HG02588 (cell line): Measurements from ENCODE around the gene FBN1.

Source experiments
- ATAC-seq: cut with Tn5 transposase; IDR thresholded peaks from one replicate; pipeline ENCODE4 v1.9.1; 2021; ENCODE audit warnings: mild to moderate bottlenecking, moderate library complexity; ENCODE audit not compliant: unreplicated experiment

Gene FBN1

DNA sequence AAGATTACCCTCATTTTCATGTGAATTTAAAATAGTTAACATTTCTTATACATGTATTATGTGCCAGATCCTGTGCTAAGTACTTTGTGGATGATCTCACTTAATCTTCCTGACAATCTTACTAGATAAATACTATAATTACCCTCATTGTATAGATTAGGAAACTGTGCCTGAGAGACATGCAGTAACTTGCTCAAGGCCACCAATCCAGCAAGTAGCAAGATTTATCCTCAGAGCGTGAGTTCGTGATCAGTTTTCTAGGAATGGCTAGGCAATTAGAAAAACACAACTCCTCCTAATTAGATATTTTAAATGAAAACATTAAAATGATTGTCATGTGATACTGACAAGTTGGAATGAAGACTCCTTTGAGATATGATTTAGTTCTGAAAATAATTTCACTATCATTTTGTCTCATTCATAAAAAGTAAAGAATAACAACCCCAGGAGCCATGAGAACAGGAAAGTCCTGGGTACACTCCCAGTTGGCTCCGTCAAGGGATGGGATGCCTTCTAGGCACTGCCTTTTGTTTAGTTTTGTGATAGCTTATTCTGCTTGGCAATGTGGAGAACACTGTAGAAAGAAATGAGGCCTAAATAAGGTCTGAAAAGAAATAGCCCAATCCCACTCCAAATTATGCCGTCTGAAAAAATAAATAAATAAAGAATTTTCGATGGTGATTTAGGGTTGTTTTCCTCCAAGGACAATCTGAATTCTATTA lies 61.3 kb downstream of the FBN1 start:
- ATAC-seq = no peak

DNA sequence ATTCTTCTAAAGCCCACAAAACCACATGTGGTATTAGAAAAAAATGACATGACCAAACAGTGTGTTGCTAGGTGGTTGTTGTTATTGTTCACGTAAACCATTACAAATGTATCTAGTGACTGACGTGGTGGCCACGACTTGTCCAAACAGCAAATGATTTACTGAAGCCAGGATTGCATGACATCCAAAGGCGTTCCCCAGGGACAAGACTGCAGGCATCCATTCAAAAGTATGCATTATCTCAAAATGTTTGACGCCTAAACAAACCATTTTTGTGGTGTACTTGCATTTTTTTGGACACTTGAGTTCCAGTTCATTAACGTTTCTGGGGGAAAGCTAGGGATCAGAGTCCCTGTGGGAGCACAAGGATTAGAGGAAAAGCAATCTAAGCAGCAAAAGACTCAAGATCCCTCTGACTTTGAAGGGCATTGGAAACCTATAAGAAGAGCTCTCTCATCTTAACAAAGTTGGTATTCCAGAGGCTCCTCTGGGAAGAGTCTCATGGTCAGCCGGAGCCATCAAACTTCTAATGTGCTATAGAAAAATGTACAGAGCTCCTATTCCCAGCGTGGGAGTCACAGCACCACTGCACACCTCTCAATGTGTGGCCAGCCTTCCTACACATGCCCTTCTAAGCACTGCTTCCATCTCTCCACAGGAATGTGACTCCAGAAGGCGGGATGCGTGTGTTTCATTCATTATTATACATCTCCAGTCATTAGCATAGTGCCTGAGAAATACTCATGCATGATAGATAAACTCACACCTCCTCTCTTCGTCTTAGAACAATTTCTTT lies 62.9 kb downstream of the FBN1 start:
- no peak for ATAC-seq

DNA sequence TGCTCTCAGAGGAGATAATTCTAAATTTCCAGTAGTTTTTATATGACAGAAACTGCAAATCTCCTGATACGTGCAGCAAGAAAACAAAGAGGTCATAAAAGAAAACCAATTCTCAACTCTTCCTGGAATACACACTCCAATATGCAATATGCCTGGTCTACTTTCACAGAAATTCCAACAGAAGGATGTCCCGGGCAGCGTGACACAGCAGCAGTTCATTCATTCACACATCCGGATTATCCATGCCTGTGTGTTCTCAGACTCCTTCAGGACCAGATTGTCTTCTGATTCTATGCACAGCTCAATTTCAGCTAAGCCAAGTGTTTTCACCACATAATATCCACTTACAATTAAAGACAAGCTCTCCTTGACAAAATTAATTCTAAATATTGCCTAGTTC lies 64.3 kb downstream of the FBN1 start:
- ATAC-seq = no peak

DNA sequence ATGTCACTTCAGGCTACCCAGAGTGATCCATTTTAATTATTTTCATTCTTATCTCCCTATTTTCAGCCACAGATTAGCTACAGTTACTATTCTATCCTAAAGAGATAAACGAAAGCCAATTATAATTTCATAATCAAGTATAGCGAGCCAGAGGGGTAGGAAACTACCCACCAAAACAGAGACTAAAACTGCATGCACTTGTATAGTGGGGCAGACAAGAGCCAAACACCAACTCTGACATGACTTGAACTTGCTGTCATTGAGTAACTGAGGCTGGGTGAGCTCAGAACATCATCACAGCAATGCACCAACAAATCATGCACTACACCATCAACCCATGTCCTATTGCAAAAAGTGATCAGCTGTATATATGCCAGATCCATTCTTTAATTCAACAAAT lies 64.8 kb downstream of the FBN1 start:
- ATAC-seq = no peak

DNA sequence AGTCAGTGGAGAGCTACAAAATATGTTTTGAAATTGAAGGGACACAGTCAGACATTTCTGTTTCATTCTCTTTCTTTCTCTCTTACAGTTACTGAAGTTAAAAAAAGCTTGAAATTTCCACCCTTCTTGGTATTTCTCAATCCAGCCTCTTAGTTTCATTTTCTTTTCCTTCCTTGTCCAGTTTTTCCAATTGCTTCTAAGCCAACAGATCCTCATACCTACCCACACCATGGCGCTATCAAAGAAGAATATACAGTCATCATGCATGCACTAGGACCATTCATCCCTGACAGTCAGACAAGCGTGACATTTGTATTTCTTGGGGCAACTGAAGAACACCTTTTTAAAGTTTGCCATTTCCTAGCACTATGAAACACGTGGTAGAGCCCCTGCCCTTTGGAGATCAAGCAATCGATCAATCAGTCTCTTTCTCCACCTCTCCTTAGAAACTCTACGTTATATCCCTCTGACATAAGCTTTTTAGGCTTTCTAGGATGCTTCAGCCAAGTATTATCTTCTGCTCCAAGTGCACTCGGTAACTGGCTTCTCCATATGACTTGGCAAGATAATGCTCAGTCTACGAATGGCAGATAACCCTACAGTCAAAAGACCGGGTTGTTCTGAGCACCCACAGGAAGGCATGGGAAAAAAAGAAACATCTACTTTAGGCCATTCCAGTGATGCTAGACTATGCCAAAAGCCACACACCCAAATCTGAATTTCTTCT lies 65.4 kb downstream of the FBN1 start:
- ATAC-seq = no peak

DNA sequence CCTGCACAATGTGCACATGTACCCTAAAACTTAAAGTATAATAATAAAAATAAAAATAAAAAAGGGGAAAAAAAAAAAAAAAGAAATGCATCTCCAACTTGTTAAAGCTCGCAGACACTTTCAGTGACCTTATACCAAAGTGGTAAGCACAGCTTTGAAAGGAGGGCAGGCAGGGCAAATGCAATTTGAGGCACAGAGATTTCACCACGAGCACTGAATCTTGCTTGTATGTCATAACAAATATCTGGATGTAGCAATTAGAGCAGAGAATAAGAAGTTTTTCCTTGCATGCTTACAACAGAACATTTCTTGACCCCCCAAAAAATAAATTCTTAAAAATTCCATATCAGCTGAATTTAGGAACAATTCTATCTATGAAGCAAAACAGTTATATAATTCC lies 66.5 kb downstream of the FBN1 start:
- ATAC-seq = no peak

DNA sequence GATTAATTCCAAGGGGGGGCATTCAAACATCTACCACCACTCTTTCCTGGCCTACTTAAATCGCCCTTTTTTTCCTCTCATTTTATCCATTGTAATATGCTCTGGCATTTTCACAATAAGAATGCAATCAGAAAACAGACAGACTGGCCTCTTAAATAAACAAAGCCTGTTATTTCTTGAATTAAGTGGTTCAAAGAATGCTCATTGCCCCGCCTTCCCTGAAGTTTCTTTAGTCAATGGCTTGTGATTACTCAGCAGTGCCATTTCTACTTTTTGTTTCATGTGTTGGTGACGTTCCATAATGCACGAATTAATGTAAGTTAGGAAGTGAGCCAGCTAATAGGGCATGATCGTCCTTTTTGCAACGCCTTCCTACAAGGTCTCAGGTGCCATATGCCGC lies 68.0 kb downstream of the FBN1 start:
- ATAC-seq = no peak

DNA sequence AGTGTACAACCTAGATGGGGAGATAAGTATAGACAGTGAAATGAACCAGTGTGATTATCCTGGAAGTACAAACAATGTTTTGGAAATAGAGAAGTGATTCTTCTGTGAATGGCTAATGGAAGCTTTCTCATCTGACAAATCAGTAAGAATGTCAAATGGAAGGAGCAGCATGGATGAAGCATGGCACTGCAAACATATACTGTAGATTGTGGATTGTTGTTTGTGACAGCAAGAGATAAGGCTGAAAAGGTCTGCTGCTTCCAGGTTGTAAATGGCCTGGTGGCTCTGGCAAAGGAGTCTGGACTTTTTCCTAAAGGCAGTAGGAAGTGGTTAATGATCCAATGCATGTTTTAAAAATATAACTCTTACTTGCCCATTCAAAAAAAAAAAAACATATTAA lies 71.3 kb downstream of the FBN1 start:
- no peak for ATAC-seq

DNA sequence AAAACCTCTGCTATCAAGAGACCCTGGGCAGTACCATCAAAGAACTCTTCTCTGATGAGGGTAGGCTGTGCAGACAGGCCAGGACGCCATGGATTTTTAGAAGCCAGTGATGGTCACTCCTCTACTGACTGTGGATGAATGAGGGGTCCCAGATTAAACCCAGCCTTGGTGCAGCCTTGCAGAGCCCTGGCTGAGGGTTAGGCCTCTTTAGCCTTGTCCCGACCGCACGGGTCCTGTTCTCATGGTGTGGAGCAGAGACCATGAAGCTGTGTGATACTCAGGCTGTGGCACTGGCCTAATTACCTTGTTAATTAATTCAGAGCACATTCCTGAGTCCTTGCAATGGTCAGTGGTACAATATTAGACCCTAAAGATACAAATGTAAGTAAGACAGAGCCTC lies 71.7 kb downstream of the FBN1 start:
- no peak for ATAC-seq

DNA sequence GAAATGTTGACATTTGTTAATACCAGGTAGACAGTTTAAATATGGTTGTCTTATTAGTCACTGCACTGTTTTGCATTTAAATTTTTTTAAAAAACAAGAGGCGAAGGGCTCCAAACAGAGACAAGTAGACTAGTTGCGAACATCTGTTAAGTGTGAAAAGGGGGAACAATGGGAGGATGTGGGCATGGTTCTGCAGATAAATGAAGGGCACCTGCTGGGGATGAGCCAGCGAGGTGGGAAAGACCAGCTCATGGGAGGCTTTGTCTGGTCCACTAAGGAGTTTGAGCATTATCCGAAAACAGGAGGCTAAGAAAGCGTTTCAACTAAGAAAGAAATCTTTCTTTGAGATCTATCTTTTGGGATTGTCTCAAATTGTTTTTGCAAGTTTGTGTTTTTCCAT lies 72.7 kb downstream of the FBN1 start:
- no peak for ATAC-seq

DNA sequence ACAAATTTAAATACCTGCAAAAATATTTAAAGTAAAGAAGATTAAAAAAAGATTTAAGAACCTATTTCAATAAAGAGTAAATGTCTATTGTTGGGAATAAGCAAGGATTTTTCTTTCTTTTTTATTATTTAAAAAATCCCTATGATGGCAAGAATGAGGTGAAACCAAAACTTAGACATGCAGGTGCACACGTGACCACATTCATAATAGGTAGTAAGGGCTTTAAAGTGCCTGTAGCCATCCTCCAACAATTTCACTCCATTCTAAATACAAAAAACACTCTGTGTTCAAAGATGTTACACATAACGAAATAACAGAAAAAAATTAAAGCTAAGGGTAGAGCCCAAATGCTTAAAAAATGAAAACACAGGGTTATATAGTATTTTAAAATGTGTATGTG lies 74.0 kb downstream of the FBN1 start:
- no peak for ATAC-seq

DNA sequence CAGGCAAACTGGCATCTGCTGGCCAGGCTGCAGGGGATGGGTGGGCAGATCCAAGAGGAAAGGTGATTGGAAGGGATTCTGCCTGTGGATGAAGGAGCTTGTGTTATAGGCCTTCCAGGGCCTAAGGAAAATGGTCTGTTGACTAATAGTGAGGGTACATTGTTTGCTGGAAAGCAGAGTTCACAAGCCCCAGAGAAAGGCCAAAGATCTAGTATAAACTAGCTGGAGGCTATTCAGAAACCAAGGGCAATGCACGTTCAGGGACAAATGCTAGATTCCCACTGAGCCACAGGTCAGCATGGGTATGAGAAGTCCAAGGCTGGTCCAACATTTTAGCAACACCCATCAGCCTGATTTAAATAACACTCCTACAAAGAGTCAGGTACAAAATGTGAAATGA lies 74.7 kb downstream of the FBN1 start:
- ATAC-seq = no peak

DNA sequence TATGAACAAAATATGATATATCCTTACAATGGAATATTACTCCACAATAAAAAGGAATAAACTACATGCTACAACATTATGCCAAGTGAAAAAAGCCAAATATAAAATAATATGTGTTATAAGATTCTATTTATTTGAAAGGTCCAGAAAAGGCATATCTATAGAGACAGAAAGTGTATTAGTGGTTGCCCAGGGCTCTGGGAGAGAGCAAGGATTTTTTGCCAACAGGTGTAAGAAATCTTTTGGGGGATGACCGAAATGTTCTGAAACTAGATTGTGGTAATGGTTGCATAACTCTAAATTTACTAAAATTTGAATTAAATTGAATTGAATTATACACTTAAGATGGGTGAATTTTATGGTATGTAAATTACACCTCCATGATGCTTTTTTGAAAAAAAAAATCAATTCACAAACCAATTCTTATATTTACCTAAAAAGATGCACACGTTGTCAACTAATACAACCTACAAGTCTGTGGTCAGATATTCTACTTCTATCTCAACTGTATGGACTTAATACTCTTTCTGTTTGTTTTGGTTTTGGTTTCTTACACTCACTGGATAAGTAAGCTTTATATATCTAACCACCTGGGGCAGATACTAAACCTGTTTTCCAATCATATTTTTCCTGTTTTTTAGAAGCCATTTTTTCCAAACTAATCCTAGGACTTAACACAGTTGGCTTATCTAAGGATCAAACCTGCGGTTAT lies 75.8 kb downstream of the FBN1 start:
- ATAC-seq = no peak

DNA sequence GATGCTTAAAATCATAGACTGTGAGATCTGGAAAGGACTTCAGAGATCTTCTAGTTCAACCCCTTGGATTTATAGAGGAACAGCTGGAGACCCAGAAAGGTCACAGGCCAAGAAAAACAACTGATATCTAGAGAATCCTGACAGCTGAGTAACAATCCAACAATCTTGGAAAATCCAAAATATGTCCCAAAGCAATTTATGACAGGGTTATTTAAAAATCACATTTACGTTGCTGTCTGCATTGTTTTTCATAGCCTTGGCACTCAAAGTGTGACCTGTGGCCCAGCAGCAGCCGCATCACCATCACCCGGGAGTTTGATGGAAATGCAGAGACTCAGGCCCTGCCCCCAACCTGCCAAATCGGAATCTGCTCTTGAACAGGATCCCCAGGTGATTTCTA lies 78.8 kb downstream of the FBN1 start:
- no peak for ATAC-seq

DNA sequence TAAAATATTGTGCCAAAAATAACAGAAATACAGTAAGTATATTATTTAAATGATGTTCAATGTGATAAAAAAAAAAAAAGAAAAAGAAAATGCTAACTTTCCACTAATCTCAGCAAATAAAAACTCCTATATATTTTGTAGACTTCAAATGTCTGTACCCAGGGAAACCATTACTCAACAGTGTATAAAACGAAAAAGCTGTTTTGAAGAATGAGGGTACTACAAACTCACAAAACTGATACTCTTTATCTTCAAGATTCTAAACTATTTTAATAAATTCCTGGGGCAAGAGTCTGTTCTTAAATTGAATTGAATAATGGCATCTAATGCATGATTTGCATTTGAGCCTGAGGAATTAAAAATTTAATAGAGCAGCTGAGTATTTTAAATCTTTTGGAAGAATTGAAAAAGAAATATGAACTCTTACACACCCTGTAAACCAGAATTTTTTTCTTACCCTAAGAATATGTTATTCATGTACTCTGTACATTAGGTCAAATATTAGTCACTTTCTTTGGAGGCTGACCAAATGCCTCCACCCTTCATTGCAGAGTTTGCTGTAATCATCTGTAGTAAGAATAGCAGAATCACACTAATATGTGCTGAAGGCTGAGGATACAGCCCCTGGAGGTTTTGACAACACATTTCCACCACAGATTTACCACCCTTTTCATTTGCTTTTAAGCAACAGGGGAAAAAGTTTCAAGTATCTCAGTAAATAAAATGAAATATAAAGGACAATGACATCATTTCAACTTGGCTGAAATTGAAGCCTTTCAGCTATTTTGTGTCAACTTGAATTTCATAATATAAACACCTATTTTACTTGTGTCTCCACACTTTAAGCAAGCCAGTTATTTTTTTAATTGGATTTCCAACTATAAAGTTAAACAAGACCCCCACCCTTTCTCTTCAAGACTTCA lies 79.7 kb downstream of the FBN1 start:
- ATAC-seq = no peak

DNA sequence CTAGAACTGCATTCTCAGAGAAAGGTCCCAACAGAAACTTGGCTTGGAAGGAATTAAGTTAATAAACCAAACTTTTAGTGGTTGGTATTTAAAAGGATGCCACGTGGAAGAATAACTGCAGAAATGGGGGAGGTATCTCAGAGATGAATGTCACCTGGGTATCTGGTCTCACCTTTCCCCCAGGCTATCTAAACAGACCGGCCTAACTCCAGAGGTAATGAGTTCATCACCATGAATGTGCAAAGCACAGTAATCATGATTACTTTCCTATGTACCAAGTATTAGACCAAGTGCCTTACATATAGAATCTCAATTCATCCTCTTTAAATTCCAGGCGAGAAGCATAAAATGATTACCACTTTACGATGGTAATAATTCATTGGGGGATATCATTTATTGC lies 80.8 kb downstream of the FBN1 start:
- no peak for ATAC-seq

DNA sequence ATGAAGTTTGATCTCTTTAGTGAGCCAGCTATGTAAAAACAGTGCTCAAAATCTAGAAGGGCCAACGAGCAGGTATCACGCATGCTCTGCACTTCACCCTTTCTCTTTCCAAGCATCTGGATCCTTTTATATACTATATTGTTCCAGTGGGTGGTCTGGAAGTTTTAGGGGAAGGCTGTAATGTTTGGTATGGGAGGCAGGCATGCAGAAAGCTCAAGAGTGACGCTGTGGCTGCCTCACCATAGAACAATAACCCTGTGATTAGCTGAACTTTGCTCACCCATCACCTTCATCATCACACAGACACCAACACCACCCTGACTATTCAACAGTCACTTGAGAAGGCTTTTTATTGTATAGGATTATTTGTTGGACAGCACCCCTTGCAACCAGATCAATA lies 81.6 kb downstream of the FBN1 start:
- no peak for ATAC-seq

DNA sequence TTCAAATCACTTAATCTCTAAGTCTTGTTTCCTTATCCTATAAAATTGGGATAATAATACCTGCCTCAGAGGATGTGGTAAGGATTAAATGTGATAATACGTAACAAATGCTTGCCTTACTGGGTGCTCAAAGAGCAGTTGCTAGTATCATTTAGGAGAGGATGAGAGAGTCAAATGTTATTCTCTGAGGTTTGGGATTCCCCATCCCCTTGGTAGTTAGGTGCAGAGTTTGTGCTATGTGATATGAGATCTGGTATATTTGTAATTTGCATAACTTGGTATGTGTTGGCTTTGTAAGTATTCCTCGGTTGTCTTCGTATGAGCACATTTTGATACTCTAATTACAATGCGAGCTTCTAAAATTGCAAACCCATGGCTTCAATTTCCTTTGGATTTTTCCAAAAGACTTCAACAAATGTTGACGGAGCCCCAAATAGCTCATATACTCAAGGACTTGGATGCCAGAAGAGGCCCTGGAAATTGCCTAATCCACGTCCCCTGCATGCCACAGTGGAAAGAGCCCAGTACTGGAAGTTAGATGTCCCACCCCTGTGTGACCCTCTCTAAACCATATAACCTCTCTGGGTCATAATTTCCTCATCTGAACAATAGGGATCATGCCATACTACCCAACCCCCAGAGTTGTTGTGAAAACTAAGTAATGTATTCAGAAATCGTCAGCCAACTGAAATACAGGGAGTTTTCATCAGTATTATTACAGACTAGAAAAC lies 85.0 kb downstream of the FBN1 start:
- peak; percentile 63 for ATAC-seq

DNA sequence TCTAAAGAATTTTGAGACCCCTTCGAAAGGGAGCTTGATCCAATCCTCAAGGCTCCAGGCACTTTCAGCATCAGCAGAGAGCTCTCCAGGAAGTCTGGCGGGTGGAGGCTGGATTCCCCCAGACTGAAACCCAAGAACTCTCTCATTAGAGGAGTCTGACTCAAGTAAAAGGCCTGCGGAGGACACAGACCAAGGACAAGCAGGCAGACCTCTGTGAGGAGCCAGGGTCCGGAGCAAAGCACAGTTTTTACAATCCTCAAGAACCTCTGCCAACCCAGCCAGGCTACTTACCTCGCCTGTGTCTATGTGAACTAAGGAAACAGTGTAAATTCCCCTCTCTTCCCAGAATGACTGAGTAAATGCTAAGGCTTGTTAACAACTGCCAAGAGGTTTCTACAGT lies 86.2 kb downstream of the FBN1 start:
- no peak for ATAC-seq

DNA sequence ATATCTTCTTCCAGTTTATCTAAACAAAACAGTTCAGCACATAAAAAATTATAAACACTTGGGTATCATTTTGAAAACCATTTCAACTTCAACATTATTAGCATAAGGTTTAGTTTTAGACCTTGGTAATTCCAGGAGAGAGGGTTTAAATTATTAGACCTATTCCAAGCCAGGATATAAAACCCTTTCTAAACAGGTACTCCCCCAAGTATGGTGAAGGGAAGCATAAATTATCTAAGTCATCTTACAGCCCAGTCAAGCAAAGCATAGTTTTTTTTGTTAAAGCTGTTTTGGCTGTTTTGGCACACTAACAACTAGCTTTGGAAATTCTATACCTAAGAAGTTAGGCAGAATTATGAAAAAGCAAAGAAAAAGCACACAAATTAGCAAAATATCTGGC lies 87.3 kb downstream of the FBN1 start:
- ATAC-seq = no peak
